ENCODE results near the gene IRF2.

IRF2 gene

GRCh38 chr4:184432127-184432922 lies 42.0 kb downstream of the IRF2 start:
- no peak for DNase-seq (ENCODE audit: low read depth)

DNA sequence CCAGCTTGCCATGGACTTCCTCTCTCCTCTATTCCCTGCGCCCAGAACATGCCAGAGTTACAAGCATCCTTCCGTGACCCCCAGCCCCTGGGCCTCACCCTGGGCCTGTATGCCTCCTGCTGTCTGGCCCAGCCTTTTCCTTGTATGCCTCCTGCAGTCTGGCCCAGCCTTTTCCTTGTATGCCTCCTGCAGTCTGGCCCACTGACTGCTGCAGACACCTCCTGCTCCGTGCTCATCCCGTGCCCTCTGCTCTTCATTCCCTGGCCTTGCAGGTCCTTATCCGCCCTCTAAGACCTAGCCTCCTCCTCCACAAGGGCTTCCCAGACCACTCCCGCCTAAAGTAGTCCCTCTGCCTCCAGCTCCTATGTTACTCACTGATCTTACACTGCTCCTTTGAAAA lies 44.2 kb downstream of the IRF2 start:
- no peak for DNase-seq (ENCODE audit: low read depth)

GRCh38 chr4:184428787-184429186 lies 45.6 kb downstream of the IRF2 start:
- no peak for DNase-seq (ENCODE audit: low read depth)

DNA sequence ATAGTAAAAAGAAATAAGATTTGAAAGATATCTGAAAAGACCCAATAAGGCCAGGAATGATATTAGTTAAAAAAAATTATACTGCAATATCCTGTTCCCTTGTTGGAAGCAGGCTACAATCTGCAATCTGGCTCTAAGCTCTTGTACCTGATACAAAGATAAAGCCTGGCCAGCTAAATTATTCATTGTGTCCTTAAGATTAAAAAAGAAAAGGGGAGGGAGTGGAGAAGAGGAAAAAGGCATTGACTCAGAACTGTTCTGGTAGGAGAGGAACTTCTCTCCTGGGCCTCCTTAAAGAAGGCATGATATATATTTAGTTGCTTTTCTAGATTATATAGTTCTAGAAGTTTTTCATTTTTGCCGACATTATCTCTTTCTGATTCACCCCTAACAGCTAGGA lies 46.7 kb downstream of the IRF2 start:
- DNase-seq (ENCODE audit: low read depth), result no peak

DNA sequence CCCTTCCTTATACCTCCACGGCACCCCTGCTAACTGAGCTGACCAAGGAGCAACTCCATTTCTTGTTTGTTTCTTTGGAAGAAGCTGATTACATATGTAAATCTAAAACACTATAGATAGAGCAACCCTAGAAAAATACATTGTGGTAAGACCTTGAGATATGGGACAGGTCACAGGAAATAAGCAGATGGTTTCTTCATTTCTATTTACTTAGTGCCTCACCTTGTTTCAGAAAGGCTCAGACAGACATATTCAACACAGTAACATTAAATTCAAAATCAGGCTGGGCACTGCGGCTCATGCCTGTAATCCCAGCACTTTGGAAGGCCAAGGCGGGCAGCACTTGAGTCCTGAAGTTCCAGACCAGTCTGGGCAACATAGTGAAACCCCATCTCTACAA lies 47.3 kb downstream of the IRF2 start:
- no peak for DNase-seq (ENCODE audit: low read depth)

DNA sequence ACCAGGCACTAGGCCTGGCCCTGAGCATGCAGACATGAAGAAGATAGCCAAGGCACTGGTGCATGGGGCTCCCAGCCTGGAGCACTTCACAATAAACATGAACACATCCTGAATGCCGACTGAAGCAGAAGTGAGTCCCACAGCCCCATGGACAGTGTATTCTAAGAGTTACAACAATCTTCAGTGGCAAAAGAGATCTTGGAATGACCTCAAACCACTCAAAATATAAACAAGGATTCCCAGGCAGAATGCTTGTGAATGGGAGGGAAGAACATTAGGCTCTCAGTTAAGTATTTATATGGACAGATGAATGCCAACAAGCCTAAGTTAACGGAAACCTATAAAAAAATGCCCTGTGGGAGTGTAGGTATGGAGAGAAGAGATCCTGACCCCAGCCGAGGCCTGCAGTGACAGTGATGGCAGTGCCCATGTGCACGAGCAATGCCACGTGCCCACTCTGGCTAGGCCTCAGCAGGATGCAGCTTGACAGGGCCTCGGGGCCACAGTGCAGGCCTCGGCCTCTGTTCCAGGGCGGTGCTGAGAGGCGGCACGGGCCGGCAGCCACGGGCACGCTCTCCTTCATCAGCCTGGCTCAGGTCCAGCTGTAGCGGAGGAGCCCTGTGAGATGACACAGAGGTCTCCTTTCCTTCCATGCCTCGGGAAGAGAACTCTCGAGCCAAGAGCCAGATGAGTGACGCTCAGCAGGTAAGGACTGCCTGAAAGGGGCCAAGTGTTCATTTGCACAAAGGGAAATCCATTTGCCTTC lies 49.2 kb downstream of the IRF2 start:
- no peak for DNase-seq (ENCODE audit: low read depth)

GRCh38 chr4:184424279-184424678 lies 50.1 kb downstream of the IRF2 start:
- no peak for DNase-seq (ENCODE audit: low read depth)

- no peak for DNase-seq (ENCODE audit: low read depth)
Observed at GRCh38 chr4:184423003-184423686, 51.2 kb downstream of the IRF2 start.

DNA sequence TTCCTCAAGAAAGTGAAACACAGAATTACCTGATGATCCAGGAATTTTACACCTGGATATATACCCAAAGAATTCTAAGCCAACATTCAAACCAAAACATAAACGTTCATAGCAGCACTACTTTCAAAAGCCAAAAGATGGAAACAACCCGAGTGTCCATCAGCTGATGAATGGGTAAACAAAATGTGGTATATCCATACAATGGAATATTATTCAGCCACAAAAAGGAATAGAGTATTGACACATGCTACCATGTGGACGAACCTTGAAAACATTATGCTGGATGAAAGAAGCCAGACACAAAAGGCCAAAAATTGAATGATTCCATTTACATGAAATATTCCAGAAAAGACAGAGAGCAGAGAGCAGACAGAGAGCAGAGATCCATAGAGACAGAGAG lies 52.0 kb downstream of the IRF2 start:
- DNase-seq (ENCODE audit: low read depth), result no peak

DNA sequence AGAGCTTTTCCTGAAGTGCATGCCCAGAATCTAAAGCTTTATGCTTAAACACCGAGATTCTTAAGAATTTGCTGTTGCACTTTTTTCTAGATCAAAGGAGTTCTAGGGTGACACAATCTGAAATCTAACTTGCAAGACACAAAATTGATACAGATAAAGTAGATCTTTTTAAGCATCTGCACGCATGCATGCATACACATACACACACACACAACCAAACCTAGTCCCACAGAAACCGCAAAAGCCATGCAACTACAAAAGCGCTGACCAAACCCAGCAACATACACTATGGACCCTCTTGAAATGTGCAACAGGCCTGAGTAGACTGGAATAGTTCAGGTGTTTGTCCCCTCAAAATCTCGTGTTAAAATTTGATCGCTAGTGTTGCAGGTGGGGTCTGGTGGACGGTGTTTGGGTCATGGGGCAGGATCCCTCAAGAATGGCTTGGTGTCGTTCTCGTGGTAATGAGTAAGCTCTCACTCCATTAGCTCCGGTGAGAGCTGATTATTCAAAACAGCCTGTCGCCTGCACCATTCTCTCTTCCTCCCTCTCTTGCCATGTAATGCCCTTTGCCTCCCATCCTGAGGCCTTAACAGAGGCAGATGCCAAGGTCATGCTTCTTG lies 52.7 kb downstream of the IRF2 start:
- DNase-seq (ENCODE audit: low read depth), result no peak

- DNase-seq (ENCODE audit: low read depth), result no peak
Observed at GRCh38 chr4:184420881-184421416, 53.4 kb downstream of the IRF2 start.

- no peak for DNase-seq (ENCODE audit: low read depth)
Observed at GRCh38 chr4:184420402-184420801, 53.9 kb downstream of the IRF2 start.

GRCh38 chr4:184419976-184420375 lies 54.4 kb downstream of the IRF2 start:
- DNase-seq (ENCODE audit: low read depth), result no peak

- DNase-seq (ENCODE audit: low read depth), result peak; percentile 7
Observed at GRCh38 chr4:184417802-184418511, 56.4 kb downstream of the IRF2 start.

- DNase-seq (ENCODE audit: low read depth), result peak; percentile 11
Observed at GRCh38 chr4:184416913-184417734, 57.2 kb downstream of the IRF2 start.

DNA sequence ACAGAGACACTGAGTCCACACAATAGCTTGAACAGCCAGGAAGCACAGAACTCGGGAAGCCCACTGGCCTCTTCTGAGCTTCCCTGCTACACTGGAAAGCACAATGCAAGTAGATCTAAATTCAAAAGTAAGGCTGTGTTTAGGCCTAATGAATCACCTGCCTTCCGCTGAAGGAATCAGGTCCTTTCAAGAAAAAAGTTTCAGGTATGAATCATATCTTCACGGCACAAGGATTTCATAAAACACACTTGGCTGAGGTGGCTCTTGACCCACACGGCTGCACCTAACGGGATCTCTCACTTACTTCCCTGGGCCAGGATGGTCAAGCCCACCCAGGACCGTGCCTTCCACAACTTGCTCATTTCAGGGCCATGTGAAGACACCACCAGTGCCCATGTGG lies 59.3 kb downstream of the IRF2 start:
- no peak for DNase-seq (ENCODE audit: low read depth)

DNA sequence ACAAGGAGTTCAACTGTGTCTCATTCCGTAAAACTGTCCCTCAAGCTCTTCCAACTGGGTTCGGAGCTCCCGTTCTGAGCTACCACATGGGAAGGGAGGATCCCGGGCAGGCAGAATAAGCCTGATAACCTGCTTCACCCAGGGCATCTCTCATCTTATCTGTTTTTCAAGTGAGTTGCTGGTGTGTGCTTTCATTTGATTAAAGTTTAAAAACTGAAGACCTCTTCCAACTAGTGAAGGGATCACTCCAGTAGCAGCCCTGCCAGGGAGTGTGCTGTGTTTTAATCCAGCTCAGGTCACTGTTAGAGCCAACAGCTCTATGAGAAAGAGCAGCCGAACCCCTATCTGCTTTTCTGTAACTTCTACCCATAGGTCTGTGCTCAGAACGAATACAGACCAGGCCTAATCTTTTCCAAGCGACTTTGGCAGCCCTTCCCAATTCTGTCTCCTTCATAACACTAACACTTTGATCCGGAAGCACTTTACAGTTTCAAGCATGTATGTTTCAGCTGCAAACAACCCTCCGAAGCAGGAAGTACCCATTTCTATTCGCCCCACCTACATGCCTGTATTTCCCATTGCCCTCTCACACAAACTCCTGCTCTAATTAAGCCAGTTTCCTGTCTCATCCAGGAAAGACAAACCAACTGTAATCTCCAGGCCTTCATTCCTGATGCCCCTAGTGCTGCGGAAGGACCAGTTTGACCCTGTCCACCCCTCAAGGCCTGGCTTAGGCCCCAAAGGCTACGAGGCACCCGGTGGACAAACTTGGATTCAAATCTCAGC lies 60.9 kb downstream of the IRF2 start:
- DNase-seq (ENCODE audit: low read depth), result no peak

GRCh38 chr4:184410748-184411147 lies 63.6 kb downstream of the IRF2 start:
- no peak for DNase-seq (ENCODE audit: low read depth)

GRCh38 chr4:184409911-184410692 lies 64.2 kb downstream of the IRF2 start:
- peak; percentile 23 for DNase-seq (ENCODE audit: low read depth)

All from stimulated activated CD4-positive, alpha-beta T cell treated with anti-CD3 and anti-CD28 coated beads, Interleukin-2, amount 100 ng/mL, for 4 hours (primary cell).